Activated CD4-positive, alpha-beta memory T cell treated with anti-CD3 and anti-CD28 coated beads for 36 hours (primary cell): ENCODE results near the gene LRRC56. TPM values are rescaled to one million over a fixed set of nuclear protein-coding genes. Genes with fewer than 3 reads are reported as not detected.

Source experiments
- CTCF ChIA-PET: fragments of 350-600 bp; sonication (Branson Sonifier 250); formaldehyde crosslinking; loops from one replicate; lab custom pipeline; 2021; ENCODE audit warnings: antibody characterized with exemption, inconsistent platforms; lab: Charles Lee
- POLR2A ChIA-PET: fragments of 350-600 bp; sonication (Branson Sonifier 250); formaldehyde crosslinking; loops from one replicate; lab custom pipeline; 2021; ENCODE audit warnings: antibody characterized with exemption; lab: Charles Lee
- DNase-seq: peaks from one replicate; pipeline ENCODE4 v3.0.0-alpha.2; 2020
- H3K27ac Mint-ChIP-seq: one replicate; pipeline ENCODE4 v1.8.0; 2021; ENCODE audit warnings: mixed read lengths
- H3K27me3 Mint-ChIP-seq: one replicate; pipeline ENCODE4 v1.8.0; 2021; ENCODE audit warnings: mixed read lengths
- H3K36me3 Mint-ChIP-seq: one replicate; pipeline ENCODE4 v1.8.0; 2021; ENCODE audit warnings: mixed read lengths
- H3K4me1 Mint-ChIP-seq: one replicate; pipeline ENCODE4 v1.8.0; 2021; ENCODE audit warnings: low read depth, mixed read lengths
- H3K4me3 Mint-ChIP-seq: one replicate; pipeline ENCODE4 v1.8.0; 2021; ENCODE audit warnings: mild to moderate bottlenecking, mixed read lengths
- H3K9me3 Mint-ChIP-seq: one replicate; pipeline ENCODE4 v1.8.0; 2021; ENCODE audit warnings: mixed read lengths
- intact Hi-C: fragments of 100-400 bp; cut with micrococcal nuclease; formaldehyde crosslinking; loops from one replicate; pipeline ENCODE4 v1.15.1; 2023
- microRNA-seq: library from miRNA; unstranded; fragments of <30 nt; microRNA quantifications from one replicate; pipeline ENCODE4 v1.2.0, GENCODE V29; 2022; ENCODE audit warnings: borderline number of aligned reads, borderline microRNAs expressed, borderline replicate concordance
- total RNA-seq, 2 experiments: library from RNA; stranded (reverse); gene quantifications; one replicate each; pipeline ENCODE4 v1.2.3, GENCODE V29; 2021

LRRC56 gene
- total RNA-seq, 2 experiments from 2014 or later: 1.3 to 1.6 TPM

DNA sequence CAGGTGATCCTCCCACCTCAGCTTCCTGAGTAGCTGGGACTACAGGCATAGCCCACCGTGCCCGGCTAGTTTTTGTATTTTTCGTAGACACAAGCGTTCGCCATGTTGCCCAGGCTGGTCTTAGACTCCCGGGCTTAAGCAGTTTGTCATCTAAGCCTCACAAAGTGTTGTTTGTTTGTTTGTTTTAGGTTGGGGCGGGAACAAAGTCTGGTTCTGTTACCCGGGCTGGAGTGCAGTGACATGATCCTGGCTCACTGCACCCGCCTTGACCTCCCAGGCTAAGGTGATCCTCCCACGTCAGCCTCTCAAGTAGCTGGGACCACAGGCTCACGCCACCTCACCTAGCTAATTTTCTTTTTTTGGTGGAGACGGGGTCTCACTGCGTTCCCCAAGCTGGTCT lies 65.8 kb downstream of the LRRC56 start:
- no peaks in the 10 kb centered on the region for H3K4me1 Mint-ChIP-seq
- no peak overlapping the region for H3K27ac Mint-ChIP-seq
- peaks cover 31% of the 10 kb centered on the region for H3K36me3 Mint-ChIP-seq
- no peak overlapping the region for H3K4me3 Mint-ChIP-seq
- CTCF ChIA-PET: no interaction called here
- POLR2A ChIA-PET: no interaction called here
- intact Hi-C loops: no loop called here
- DNase-seq: no peak
- no peaks in the 10 kb centered on the region for H3K9me3 Mint-ChIP-seq
- H3K27me3 Mint-ChIP-seq: no peaks in the 10 kb centered on the region

Small RNAs within 50 kb of the gene (microRNA-seq; reads per million reads assigned to microRNA genes)
- 388 reads per million, percentile 80 among the genes with 10 or more reads in this experiment for gene MIR210

Other genes starting within 250 kb of the LRRC56 start
- 10 to 100 TPM; 74.3 to 75.0 TPM for gene PGGHG, start 248.4 kb upstream of the LRRC56 start, total RNA-seq
- not detected for gene IFITM5, start 238.0 kb upstream of the LRRC56 start, total RNA-seq
- 100 to 1,000 TPM; 525 to 561 TPM for gene IFITM2, start 229.7 kb upstream of the LRRC56 start, total RNA-seq
- gene IFITM1, start 223.5 kb upstream of the LRRC56 start, total RNA-seq: 100 to 1,000 TPM; 195 to 200 TPM
- 10 to 100 TPM; 25.6 TPM for gene IFITM3, start 216.7 kb upstream of the LRRC56 start, total RNA-seq
- 1 to 10 TPM; 2.1 to 4.0 TPM for gene B4GALNT4, start 168.0 kb upstream of the LRRC56 start, total RNA-seq
- gene PKP3, start 143.3 kb upstream of the LRRC56 start, total RNA-seq: under 1 TPM in 1 of 2 experiments, not detected in 1; 0.40 TPM
- gene SIGIRR, start 122.5 kb upstream of the LRRC56 start, total RNA-seq: 10 to 100 TPM; 55.0 to 57.2 TPM
- gene ANO9, start 95.5 kb upstream of the LRRC56 start, total RNA-seq: 10 to 100 TPM; 41.7 to 45.6 TPM
- 10 to 100 TPM; 15.0 to 16.7 TPM for gene PTDSS2, start 87.2 kb upstream of the LRRC56 start, total RNA-seq
- 100 to 1,000 TPM; 127 to 134 TPM for gene RNH1, start 30.3 kb upstream of the LRRC56 start, total RNA-seq
- 10 to 100 TPM; 39.8 to 42.0 TPM for gene HRAS, start 2.0 kb upstream of the LRRC56 start, total RNA-seq
- gene LMNTD2, start 23.2 kb downstream of the LRRC56 start, total RNA-seq: 1 to 10 TPM; 3.1 to 3.9 TPM
- gene RASSF7, start 23.4 kb downstream of the LRRC56 start, total RNA-seq: 10 to 100 TPM; 18.8 to 21.9 TPM
- 10 to 100 TPM; 32.4 to 33.5 TPM for gene PHRF1, start 38.9 kb downstream of the LRRC56 start, total RNA-seq
- 10 to 100 TPM; 79.9 to 80.7 TPM for gene IRF7, start 78.4 kb downstream of the LRRC56 start, total RNA-seq
- not detected for gene CDHR5, start 87.4 kb downstream of the LRRC56 start, total RNA-seq
- not detected for gene SCT, start 89.7 kb downstream of the LRRC56 start, total RNA-seq
- under 1 TPM; 0.21 to 0.39 TPM for gene DRD4, start 99.7 kb downstream of the LRRC56 start, total RNA-seq
- 10 to 100 TPM; 41.5 to 50.5 TPM for gene DEAF1, start 157.7 kb downstream of the LRRC56 start, total RNA-seq
- 1 to 10 TPM; 9.5 to 9.8 TPM for gene TMEM80, start 158.3 kb downstream of the LRRC56 start, total RNA-seq
- 10 to 100 TPM; 12.4 to 12.6 TPM for gene EPS8L2, start 168.7 kb downstream of the LRRC56 start, total RNA-seq
- 100 to 1,000 TPM; 284 to 296 TPM for gene TALDO1, start 209.9 kb downstream of the LRRC56 start, total RNA-seq
- gene GATD1, start 240.0 kb downstream of the LRRC56 start, total RNA-seq: 10 to 100 TPM; 36.6 to 39.1 TPM